IMR-90 (cell line): ENCODE data around the gene PRKCE.

Source experiments
- BHLHE40 ChIP-seq: fragments of 150-350 bp; IDR thresholded peaks from 2 replicates; pipeline ENCODE4 v1.6.1; 2016; ENCODE audit warnings: mild to moderate bottlenecking, low read depth, low read length
- CHD1 ChIP-seq: IDR thresholded peaks from 2 replicates; pipeline ENCODE4 v1.6.1; 2012; ENCODE audit warnings: low read depth, low read length, improper control_type of control experiment
- CTCF ChIP-seq: conservative IDR thresholded peaks from 2 replicates; pipeline ENCODE4 v1.5.1; 2012; ENCODE audit warnings: mild to moderate bottlenecking, low read depth, low read length, improper control_type of control experiment
- MAZ ChIP-seq: IDR thresholded peaks from 2 replicates; pipeline ENCODE4 v1.6.1; 2012; ENCODE audit warnings: low read depth, mild to moderate bottlenecking, low read length, improper control_type of control experiment, moderate library complexity, borderline replicate concordance

- no peak for TF ChIP-seq MAZ
- no peak for TF ChIP-seq CTCF
- no peak for TF ChIP-seq BHLHE40
- no peak for TF ChIP-seq CHD1
These were observed 361.3 kb downstream of the PRKCE start for GRCh38 chr2:46012618-46013240.
